ENCODE results near the gene COPB1. TPM values are rescaled to one million over a fixed set of nuclear protein-coding genes. Genes with fewer than 3 reads are reported as not detected.

COPB1 gene
- total and polyA plus RNA-seq, 8 donors: 105 to 153 (median 143) TPM

DNA sequence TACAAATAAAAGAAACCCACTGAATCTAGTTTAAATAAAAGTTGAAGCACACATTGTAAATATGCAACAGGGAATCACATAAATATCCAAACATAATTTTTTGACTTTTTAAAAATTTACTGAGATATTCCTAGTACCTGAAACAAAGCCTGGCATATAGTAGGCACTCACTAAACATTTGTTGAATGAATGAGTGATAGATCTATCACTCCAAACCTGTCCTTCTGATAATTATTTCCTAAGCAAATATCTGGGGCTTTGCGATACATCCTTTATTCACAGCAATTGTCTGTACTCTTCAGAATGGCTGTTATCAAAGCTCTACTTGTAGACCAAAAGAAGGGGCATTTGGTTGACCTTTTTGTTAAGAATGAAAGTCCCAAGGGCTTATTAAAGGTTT is 23.2 kb upstream of the COPB1 start:
- Histone ChIP-seq H3K9me3 (no peaks in the 10 kb centered on the region), H3K27me3 (no peaks in the 10 kb centered on the region), H3K4me3 (no peak overlapping the region), H3K4me1 (peaks cover 0 to 21% of the 10 kb centered on the region in 2 donors), H3K36me3 (peaks cover 0 to 1% of the 10 kb centered on the region in 2 donors), H3K27ac (no peak overlapping the region)
- TF ChIP-seq CTCF (IDR thresholded peaks at IDR 0.05): no peak
- ATAC-seq (no peak), DNase-seq (no peak)
- intact Hi-C loops (cut with DNase I): no loop called here

GRCh38 chr11:14522245-14522644 is 22.6 kb upstream of the COPB1 start:
- no peak overlapping the region for H3K4me3 ChIP-seq
- intact Hi-C loops (cut with DNase I): no loop called here
- H3K9me3 ChIP-seq: no peaks in the 10 kb centered on the region
- H3K27ac ChIP-seq: no peak overlapping the region
- no peak for ATAC-seq
- no peak for TF ChIP-seq CTCF (IDR thresholded peaks at IDR 0.05)
- no peak for DNase-seq
- peaks cover 0 to 26% of the 10 kb centered on the region in 2 donors for H3K4me1 ChIP-seq
- H3K27me3 ChIP-seq: no peaks in the 10 kb centered on the region
- peaks cover 0 to 7% of the 10 kb centered on the region in 2 donors for H3K36me3 ChIP-seq

DNA sequence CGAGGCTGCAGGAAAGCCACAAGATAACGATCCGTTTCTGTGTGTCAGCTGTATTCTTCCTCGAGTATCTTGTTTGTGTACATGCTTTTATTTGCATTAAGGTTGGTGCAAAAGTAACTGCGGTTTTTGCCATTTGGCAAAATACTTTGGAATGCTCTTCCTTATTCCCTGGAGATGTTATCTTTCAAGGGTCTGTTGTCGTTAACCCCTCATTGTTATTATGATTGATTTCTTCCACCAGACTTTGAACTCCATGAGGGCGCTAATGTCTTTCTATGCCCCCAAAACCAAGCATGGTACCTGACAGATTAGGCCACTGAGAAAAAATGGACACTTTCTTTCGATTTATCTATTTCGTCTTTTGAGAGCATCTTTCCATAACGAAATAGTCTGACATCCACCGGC is 21.1 kb upstream of the COPB1 start:
- no peaks in the 10 kb centered on the region for H3K27me3 ChIP-seq
- peaks cover 0 to 31% of the 10 kb centered on the region in 2 donors for H3K4me1 ChIP-seq
- peak overlapping the region; percentile 70 to 83 for H3K4me3 ChIP-seq
- no peak for ATAC-seq
- H3K9me3 ChIP-seq: no peaks in the 10 kb centered on the region
- H3K36me3 ChIP-seq: peaks cover 0 to 22% of the 10 kb centered on the region in 2 donors
- no peak for DNase-seq
- intact Hi-C loops (cut with DNase I): no loop called here
- no peak for TF ChIP-seq CTCF (IDR thresholded peaks at IDR 0.05)
- peak overlapping the region; percentile 89 to 93 for H3K27ac ChIP-seq

DNA sequence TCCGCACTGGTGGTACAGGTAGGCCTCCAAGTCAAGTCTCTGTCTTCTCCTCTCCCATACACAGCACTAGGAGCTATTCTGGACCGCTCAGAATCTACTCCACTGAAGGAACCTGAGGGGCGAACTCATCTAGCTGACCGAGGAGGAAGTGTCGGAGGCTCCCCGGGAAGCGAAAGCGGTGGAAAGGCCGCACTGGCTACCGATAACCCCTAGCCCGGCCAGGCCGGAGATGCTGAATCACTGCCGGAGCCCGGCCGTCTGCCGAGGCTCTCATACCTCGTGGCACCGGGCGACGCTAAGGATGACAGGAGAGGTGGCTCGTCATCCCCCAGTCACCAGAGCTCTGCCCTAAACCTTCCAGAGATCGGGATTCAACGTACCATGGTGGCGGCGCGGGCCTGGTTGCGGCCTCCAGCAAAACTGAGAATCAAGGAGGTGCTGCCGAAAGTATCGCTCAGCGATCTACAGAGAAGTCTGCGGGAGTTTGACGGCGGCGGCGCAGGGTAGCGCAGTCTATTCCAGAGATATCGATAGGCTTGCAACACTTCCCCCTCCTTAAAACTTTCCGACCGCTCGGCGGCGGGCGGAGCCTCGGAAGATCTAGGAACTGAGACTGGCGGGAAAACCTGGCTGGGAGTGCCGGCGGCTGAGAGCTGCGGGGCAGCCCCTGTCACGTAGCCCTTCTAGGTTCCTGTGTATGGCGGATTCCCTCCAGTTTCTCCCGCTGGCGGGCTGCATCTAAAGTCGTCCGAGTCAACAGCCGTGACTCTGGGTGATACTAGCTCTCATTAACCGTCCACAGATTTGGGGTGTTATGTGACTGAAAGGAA is 20.5 kb upstream of the COPB1 start, which contains the start of gene PSMA1:
Gene PSMA1 (minus strand): TSS at position 470 of the 830 bp plus-strand sequence. CDS start 87 bp downstream, at position 383.
- intact Hi-C loops (cut with DNase I): no loop called here
- Histone ChIP-seq H3K4me1 (peaks cover 0 to 31% of the 10 kb centered on the region in 2 donors), H3K4me3 (peak within 1 kb of the TSS; percentile 70 to 83), H3K27me3 (no peaks in the 10 kb centered on the region), H3K36me3 (peaks cover 0 to 28% of the 10 kb centered on the region in 2 donors), H3K9me3 (no peaks in the 10 kb centered on the region), H3K27ac (peak within 1 kb of the TSS; percentile 89 to 93)
- DNase-seq (peak; percentile 90 to 98 (median 96)), ATAC-seq (peak; percentile 98)
- peak; percentile 41 to 74 for TF ChIP-seq CTCF (IDR thresholded peaks at IDR 0.05)

- Histone ChIP-seq H3K36me3 (peaks cover 0 to 34% of the 10 kb centered on the region in 2 donors), H3K9me3 (no peaks in the 10 kb centered on the region), H3K27ac (peak overlapping the region; percentile 89 to 93), H3K27me3 (no peaks in the 10 kb centered on the region), H3K4me1 (peaks cover 0 to 31% of the 10 kb centered on the region in 2 donors), H3K4me3 (peak overlapping the region; percentile 70 to 83)
- peak; percentile 10 for ATAC-seq
- no peak for TF ChIP-seq CTCF (IDR thresholded peaks at IDR 0.05)
- no peak for DNase-seq
- intact Hi-C loops (cut with DNase I): no loop called here
Measured at GRCh38 chr11:14519597-14519916, 19.9 kb upstream of the COPB1 start.
